Smooth muscle cell (in vitro differentiated cells): ENCODE results near the gene MRPL45. TPM values are rescaled to one million over a fixed set of nuclear protein-coding genes. Genes with fewer than 3 reads are reported as not detected.

ENCODE experiments used
- DNase-seq: peaks from one replicate; lab custom pipeline; 2025; ENCODE audit not compliant: unreplicated experiment; lab: John Stamatoyannopoulos, UW
- H2AFZ ChIP-seq: fragments of 200-600 bp; sonication (generic); 2 replicates; pipeline ENCODE4 v1.6.0; 2016; ENCODE audit warnings: antibody characterized with exemption, low read depth, mild to moderate bottlenecking
- H3F3A ChIP-seq: fragments of 200-600 bp; sonication (generic); 2 replicates; pipeline ENCODE4 v1.6.0; 2017; ENCODE audit warnings: antibody characterized with exemption, low read depth
- H3K27ac ChIP-seq: fragments of 200-600 bp; sonication (generic); 2 replicates; pipeline ENCODE4 v1.5.1; 2016; ENCODE audit warnings: low read depth, mild to moderate bottlenecking
- H3K27me3 ChIP-seq: fragments of 200-600 bp; sonication (generic); 2 replicates; pipeline ENCODE4 v1.6.1; 2016; ENCODE audit warnings: low read depth, mild to moderate bottlenecking
- H3K36me3 ChIP-seq: fragments of 200-600 bp; sonication (generic); 2 replicates; pipeline ENCODE4 v1.5.1; 2016; ENCODE audit warnings: low read depth
- H3K4me1 ChIP-seq: fragments of 200-600 bp; sonication (generic); 2 replicates; pipeline ENCODE4 v1.5.1; 2016; ENCODE audit warnings: low read depth
- H3K4me2 ChIP-seq: fragments of 200-600 bp; sonication (generic); 2 replicates; pipeline ENCODE4 v1.6.0; 2016; ENCODE audit warnings: mild to moderate bottlenecking
- H3K4me3 ChIP-seq: fragments of 200-600 bp; sonication (generic); 2 replicates; pipeline ENCODE4 v1.5.1; 2016; ENCODE audit warnings: mild to moderate bottlenecking
- H3K79me2 ChIP-seq: fragments of 200-600 bp; sonication (generic); 2 replicates; pipeline ENCODE4 v1.6.0; 2016; ENCODE audit warnings: low read depth, mild to moderate bottlenecking
- H3K9ac ChIP-seq: fragments of 200-600 bp; sonication (generic); 2 replicates; pipeline ENCODE4 v1.6.0; 2016; ENCODE audit warnings: low read depth
- H3K9me3 ChIP-seq: fragments of 200-600 bp; sonication (generic); replicated peaks from 2 replicates; pipeline ENCODE4 v1.5.1; 2016; ENCODE audit warnings: low read depth
- H4K20me1 ChIP-seq: fragments of 200-600 bp; sonication (generic); 2 replicates; pipeline ENCODE4 v1.6.0; 2016; ENCODE audit warnings: low read depth
- WGBS: methylation state at CpG from one replicate; pipeline ENCODE4 v1.1.7; 2016; ENCODE audit warnings: low lambda C conversion rate; 5-methylcytosine and 5-hydroxymethylcytosine counted together
- polyA plus RNA-seq: library from polyadenylated mRNA; unstranded; fragments of >200 nt; fragmentation: Nextera tagmentation; extraction: Ambion mirVana; gene quantifications from 2 replicates; pipeline ENCODE4 v1.2.1, GENCODE V29; 2016
- total RNA-seq: library from RNA; depleted of rRNA; stranded (reverse); fragments of >200 nt; gene quantifications from 2 replicates; pipeline ENCODE4 v1.2.3, GENCODE V29; 2014
- TF ChIP-seq, protein P1 (sequence below): fragments of 200-600 bp; sonication (generic); IDR thresholded peaks from 2 replicates; pipeline ENCODE4 v1.5.1; 2017; ENCODE audit warnings: borderline replicate concordance, mild to moderate bottlenecking, antibody characterized with exemption; ENCODE audit not compliant: insufficient read depth, poor library complexity, severe bottlenecking

MRPL45 gene
- total and polyA plus RNA-seq, 2 experiments from 2014 or later, result 25.0 to 30.6 TPM

DNA sequence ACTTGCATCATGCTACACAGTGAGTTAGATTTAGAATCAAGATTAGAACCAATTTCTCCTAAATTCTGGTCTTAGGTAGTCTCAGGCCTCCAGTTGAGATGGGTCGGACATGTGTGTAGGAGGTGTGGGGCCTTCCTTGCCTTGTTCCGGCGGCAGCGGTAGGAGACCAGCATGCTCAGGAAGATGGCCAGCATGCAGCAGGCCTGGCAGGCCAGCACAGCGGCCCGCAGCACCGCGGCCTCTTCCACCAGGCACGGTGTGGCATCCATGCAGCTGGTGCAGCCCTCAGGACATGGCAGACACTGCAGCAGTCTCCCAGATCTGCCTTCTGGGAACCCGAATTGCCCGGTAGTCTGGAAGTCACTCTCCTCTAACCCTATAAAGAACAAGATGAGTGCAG lies 39.9 kb downstream of the MRPL45 start:
- no peak overlapping the region for H2AFZ ChIP-seq
- H4K20me1 ChIP-seq, result no peaks in the 10 kb centered on the region
- no peaks in the 10 kb centered on the region for H3K79me2 ChIP-seq
- no peak overlapping the region for H3K9ac ChIP-seq
- no peaks in the 10 kb centered on the region for H3K4me1 ChIP-seq
- H3K27ac ChIP-seq, result no peak overlapping the region
- no peak overlapping the region for H3K4me2 ChIP-seq
- peaks cover 5% of the 10 kb centered on the region for H3K27me3 ChIP-seq
- TF ChIP-seq, protein P1, sequence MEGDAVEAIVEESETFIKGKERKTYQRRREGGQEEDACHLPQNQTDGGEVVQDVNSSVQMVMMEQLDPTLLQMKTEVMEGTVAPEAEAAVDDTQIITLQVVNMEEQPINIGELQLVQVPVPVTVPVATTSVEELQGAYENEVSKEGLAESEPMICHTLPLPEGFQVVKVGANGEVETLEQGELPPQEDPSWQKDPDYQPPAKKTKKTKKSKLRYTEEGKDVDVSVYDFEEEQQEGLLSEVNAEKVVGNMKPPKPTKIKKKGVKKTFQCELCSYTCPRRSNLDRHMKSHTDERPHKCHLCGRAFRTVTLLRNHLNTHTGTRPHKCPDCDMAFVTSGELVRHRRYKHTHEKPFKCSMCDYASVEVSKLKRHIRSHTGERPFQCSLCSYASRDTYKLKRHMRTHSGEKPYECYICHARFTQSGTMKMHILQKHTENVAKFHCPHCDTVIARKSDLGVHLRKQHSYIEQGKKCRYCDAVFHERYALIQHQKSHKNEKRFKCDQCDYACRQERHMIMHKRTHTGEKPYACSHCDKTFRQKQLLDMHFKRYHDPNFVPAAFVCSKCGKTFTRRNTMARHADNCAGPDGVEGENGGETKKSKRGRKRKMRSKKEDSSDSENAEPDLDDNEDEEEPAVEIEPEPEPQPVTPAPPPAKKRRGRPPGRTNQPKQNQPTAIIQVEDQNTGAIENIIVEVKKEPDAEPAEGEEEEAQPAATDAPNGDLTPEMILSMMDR, result no peak
- WGBS, result 95% methylated on average over 11 of the region's 11 CpGs
- no peaks in the 10 kb centered on the region for H3K36me3 ChIP-seq
- no peaks in the 10 kb centered on the region for H3K9me3 ChIP-seq
- no peak for DNase-seq
- H3K4me3 ChIP-seq, result no peak overlapping the region
- no peaks in the 10 kb centered on the region for H3F3A ChIP-seq

DNA sequence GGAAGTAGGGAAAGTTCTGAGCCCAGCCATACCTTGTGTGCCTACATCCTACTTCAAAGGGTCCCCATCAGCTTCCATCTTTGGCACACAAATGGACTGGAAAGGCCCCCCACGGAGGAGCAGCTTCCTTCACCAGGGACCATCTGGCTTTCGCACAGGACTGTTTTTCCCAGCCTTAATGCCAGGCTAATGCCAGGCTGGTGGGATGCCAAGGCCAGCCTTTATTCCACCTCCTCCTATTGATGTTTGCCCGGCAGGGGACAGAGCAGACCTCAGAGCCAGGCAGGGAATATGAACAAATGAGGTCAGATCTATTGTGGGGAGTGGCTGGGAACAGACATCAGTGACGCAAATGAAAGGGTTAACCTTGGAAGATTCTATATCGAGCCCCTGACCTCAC lies 41.1 kb downstream of the MRPL45 start:
- Histone ChIP-seq H2AFZ (no peak overlapping the region), H3K27me3 (peaks cover 5% of the 10 kb centered on the region), H3K27ac (no peak overlapping the region), H3K4me1 (no peaks in the 10 kb centered on the region), H3K9ac (no peak overlapping the region), H3K9me3 (no peaks in the 10 kb centered on the region), H3K4me3 (no peak overlapping the region), H3K4me2 (no peak overlapping the region), H4K20me1 (no peaks in the 10 kb centered on the region), H3K36me3 (no peaks in the 10 kb centered on the region), H3F3A (no peaks in the 10 kb centered on the region), H3K79me2 (no peaks in the 10 kb centered on the region)
- no peak for DNase-seq
- TF ChIP-seq, protein P1, result no peak
- 85% methylated on average over 5 of the region's 5 CpGs for WGBS

DNA sequence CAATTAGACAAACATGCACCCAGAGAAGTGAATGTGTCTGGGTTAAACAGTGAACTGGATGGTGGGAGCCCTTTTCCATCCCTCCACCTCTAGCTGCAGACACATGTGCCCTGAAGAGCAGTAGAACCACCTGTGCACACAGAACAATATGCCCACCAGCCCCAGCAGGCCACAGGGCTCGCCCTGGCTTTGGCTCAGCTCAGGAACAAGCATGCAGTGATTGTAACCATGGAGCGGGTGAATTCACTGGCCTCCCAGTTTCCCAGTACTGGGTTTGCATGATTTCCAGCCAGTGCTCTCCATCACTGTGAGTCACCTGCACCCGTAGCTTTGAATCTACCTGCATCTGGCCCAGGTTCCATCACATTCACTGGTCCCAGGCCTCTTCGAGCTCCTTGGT lies 41.6 kb downstream of the MRPL45 start:
- Histone ChIP-seq H3K4me2 (no peak overlapping the region), H3K79me2 (no peaks in the 10 kb centered on the region), H3K4me1 (no peaks in the 10 kb centered on the region), H3K27ac (no peak overlapping the region), H3K4me3 (no peak overlapping the region), H3K36me3 (no peaks in the 10 kb centered on the region), H3K9ac (no peak overlapping the region), H3K9me3 (no peaks in the 10 kb centered on the region), H3F3A (no peaks in the 10 kb centered on the region), H2AFZ (no peak overlapping the region), H4K20me1 (no peaks in the 10 kb centered on the region), H3K27me3 (peaks cover 5% of the 10 kb centered on the region)
- no peak for DNase-seq
- WGBS, result 97% methylated on average over 4 of the region's 4 CpGs
- TF ChIP-seq, protein P1, result no peak

DNA sequence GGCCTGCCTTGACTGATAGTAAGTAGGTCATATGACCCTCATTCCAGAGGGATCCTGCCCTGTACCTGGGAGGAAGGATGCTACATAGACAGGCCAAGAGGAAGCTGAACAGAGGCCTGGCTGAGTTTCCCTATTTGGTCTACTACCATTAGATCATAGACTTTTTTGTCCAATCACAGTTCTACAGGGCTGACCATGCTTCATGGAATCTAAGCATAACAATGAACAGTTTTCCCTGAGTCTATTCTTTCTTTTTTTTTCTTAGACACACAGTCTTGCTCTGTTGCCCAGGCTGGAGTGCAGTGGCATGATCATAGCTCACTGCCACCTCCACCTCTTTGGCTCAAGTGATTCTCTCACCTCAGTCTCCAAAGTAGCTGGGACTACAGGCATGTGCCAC lies 42.9 kb downstream of the MRPL45 start:
- no peak overlapping the region for H3K4me2 ChIP-seq
- peaks cover 5% of the 10 kb centered on the region for H3K27me3 ChIP-seq
- no peak overlapping the region for H3K27ac ChIP-seq
- H3K9me3 ChIP-seq, result no peaks in the 10 kb centered on the region
- no peaks in the 10 kb centered on the region for H3K4me1 ChIP-seq
- TF ChIP-seq, protein P1, result no peak
- H3K79me2 ChIP-seq, result no peaks in the 10 kb centered on the region
- H3K4me3 ChIP-seq, result no peak overlapping the region
- H3K36me3 ChIP-seq, result no peaks in the 10 kb centered on the region
- no peaks in the 10 kb centered on the region for H4K20me1 ChIP-seq
- H3F3A ChIP-seq, result no peaks in the 10 kb centered on the region
- DNase-seq, result no peak
- no peak overlapping the region for H3K9ac ChIP-seq
- H2AFZ ChIP-seq, result no peak overlapping the region
